Right lobe of liver (tissue), 4 donors: ENCODE results near the gene PRSS1.

Experiments
- CTCF ChIP-seq, 4 donors: fragments of 200-600 bp in 3 of 4; fragments of 450-650 bp in 1 of 4; IDR thresholded peaks; one replicate each; pipeline versions ENCODE4 v1.5.1 to v1.8.0; 2016 to 2022; ENCODE audit warnings: antibody characterized with exemption in 4 of 4, mild to moderate bottlenecking in 2 of 4
- POLR2A ChIP-seq: fragments of 450-650 bp; IDR thresholded peaks from one replicate; pipeline ENCODE4 v1.6.1; 2017; ENCODE audit warnings: antibody characterized with exemption, mild to moderate bottlenecking
- donor health status: DM: no; HTN: no; CAD: no.
- donor health status: DM: no; HTN: no; CAD: no.
- donor health status: DM: no; HTN: yes; CAD: no.

- TF ChIP-seq CTCF (IDR thresholded peaks at IDR 0.05): no peak
- TF ChIP-seq POLR2A: no peak
Measured at GRCh38 chr7:142784096-142784495, 34.8 kb downstream of the PRSS1 start.
